NCI-H1092 treated with DMSO at 0.1 percent for 48 hours (cell line): Measurements from ENCODE around the gene GOLPH3.
A peak's percentile ranks its signal among the peaks of the same experiment; 100 is the strongest.
"Not testable (repeated sequence)": the region's sequence is repeated elsewhere in the genome, so short reads cannot be mapped to it uniquely, and the experiment has no call there.

Experiments
- DNase-seq: peaks from one replicate; lab custom pipeline; 2025; lab: John Stamatoyannopoulos, UW

GOLPH3 gene

DNA sequence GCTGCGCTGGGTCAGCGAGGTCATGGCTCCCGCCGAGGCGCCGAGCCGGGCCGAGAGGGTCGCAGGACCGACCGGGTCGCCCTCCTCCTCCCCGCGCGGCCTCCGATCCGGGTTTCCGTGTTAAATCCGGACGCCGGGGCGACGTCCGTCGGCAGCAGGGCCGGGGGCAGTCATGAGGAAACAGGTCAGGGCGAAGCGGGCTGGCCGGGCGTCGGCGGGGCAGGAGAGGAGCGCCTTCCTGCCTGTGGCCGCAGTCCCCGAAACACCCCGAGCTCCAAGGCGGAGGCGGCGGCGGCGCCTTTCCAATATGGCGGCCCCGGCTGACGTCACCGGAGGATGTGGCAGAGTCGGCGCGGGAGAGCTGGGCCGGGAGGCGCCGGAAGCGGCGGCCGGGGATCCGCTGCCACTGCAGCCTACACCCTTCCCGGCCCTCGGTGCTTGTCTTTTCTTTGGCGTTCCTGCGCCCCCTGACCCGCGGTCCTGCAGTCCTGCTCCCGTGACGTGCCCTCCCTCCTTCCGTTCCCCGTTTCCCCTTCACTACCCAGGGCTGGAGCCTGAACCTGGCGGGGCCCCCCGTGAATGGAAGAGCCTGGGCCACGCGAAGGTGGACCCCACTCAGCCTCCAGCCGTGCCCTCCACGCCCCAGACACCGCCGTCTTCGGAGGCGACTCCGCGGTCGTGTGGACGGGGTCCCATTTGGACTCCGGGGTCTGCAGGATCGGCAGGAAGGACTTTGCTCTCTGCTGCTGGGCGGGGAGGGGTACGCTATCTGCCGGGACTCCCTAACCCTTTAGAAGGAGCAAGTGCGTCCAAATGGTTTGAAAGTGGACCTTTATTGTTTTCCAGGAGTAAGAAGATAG is at the start of gene GOLPH3:
TSS of gene GOLPH3 (minus strand) at position 309 of the 860 bp plus-strand sequence. CDS start at position 24, 285 bp downstream.
- peak; percentile 85 for DNase-seq

DNA sequence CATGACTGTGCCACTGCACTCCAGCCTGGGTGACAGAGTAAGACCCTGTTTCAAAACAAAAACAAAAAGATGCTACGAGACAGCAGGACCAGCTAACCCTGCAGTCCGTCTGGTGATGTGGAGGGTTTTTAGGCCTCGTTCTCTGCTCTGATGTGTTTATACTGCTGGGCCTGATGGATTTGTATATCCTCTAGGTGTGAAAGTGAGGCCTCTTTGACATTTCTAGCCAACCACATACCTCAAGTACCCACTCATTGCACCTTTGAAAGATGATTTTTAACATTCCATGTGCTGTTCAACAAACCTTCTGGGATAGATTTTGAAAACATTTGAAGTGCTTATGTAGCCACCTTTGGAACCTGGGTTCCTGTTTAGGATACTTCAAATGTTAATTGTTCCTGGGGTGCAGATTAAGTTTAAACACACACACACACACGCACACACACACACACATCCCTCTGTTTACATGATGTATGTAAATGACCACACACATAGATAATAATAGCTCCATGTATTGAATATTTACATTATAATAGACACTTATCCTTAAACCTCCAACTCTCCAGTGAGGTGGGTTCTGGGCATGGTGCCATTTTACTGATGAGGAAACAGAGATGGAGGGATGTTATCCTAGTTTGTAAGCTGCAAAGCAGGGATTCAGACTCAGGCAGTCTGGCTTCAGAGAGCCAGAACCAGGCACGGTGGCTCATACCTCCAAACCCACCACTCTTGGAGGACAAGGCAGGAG is 48.8 kb upstream of the GOLPH3 start:
- no peak for DNase-seq

DNA sequence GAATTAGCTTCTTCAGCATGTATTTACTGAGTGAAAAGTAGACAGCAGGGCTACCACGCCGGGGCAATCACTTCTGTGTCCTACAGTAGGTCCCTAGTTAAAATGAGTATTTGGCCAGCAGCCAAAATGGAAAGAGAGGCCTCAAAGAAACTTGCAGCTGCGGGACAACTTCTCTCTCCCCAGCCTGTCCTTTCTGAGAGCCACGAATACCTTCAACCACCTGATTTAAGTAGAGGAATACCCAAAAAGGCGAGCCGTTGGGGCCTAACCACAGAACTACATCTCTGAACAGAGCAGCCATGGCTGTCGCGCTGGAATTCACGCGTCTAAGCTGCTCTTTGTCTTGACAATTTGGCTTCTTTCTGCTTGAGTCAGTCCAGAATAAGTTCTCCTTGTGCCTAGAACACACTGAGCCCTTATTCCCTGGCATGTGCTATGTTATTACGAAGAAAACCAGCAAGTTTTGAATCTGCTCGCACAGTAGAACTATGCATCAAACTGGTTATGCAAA is 43.8 kb upstream of the GOLPH3 start:
- DNase-seq, result no peak

DNA sequence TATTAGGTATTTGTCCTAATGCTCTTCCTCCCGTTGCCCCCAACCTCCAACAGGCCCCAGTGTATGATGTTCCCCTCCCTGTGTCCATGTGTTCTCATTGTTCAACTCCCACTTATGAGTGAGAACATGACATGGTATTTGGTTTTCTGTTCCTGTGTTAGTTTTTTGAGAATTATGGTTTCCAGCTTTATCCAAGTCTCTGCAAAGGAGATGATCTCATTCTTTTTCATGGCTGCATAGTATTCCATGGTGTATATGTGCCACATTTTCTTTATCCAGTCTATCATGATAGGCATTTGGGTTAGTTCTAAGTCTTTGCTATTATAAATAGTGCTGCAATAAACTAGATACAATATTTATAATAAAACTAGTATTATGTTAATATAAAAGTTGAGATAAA is 40.2 kb upstream of the GOLPH3 start:
- not testable (repeated sequence) for DNase-seq

DNA sequence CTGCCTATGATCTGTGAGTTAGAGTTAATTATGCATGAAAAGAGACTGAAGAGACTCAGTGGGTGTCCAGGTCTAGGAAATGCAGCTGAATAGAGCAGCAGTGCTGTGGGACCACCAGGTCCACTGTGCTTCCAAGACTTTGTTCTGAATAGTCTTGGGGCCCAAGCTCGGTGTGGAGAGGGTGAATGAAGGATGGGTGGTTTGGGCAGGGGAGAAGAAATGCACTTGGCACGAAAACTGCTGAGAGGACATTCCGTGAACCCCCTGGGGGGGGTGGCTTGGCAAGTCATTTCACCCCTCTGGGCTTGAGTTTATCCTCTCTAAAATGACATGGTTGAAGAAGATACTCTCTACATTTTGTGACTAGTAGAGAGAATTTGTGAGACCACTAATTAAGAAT is 36.0 kb upstream of the GOLPH3 start:
- no peak for DNase-seq

DNA sequence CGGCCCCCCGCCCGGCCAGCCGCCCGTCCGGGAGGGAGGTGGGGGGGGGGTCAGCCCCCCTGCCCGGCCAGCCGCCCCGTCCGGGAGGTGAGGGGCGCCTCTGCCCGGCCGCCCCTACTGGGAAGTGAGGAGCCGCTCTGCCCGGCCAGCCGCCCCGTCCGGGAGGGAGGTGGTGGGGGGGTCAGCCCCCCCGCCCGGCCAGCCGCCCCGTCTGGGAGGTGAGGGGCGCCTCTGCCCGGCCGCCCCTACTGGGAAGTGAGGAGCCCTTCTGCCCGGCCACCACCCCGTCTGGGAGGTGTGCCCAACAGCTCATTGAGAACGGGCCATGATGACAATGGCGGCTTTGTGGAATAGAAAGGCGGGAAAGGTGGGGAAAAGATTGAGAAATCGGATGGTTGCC is 34.7 kb upstream of the GOLPH3 start:
- not testable (repeated sequence) for DNase-seq

DNA sequence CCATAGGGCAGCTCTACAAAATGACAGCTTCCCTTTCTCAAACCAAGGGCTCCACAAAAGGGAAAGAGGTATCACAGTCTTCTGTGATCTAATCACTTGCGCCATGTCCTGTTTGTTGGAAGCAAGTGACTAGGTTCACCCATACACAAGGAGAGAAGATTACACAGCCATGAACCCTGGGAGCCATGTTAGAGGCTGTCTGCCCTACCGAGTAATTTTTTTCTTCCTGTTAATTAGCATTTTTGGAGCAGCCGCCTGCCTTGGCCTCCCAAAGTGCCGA is 33.2 kb upstream of the GOLPH3 start:
- DNase-seq, result no peak

DNA sequence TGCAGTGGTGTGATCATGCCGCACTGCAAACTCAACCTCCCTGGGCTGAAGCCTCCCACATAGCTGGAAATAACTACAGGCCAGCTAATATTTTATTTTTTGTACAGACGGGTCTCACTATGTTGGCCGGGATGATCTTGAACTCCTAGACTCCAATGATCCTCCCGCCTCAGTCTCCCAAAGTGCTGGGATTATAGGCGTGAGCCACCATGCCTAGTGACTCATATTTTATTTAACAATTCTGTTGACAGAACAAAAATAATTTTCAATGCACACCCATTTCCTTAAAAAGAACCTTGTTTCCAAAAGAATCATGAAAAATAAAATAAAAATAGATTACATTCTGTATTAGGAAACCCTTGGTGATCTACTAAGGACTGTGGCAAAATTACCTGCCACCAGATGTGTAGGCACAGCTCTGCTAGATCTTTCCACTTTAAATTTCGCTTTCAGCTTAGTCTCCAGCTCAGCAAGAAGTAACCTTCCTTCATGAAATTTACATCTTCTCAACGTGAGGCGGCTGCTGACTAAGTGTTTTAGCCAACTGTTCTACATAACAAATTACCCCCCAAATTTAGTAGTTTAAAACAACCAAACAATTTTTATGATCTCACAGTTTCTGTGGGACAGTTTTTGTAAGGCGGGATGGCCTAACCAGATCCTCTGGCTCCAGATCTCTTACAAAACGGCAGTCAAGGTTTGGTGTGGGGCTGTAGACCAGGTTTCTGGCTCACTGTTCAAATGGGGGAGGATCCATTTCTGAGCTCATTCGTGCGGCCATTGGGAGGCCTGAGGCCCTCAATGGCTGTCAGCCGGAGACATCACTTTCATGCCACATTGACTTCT is 32.6 kb upstream of the GOLPH3 start:
- no peak for DNase-seq

DNA sequence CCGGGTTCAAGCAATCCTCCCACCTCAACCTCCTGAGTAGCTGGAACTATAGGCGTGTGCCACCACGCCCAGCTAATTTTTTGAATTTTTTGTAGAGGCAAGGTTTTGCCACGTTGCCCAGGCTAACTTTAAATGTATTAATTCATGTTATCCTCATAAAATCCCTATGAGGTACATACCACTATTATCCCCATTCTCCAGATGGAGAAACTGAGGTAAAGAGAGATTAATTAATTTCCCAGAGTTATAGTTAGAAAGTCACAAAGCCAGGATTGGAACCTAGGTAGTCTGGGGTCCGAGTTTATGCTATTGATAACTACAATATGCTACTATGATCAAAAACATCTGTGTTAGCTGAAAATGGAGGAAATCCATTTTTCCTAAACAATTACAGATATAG is 31.9 kb upstream of the GOLPH3 start:
- DNase-seq, result no peak

DNA sequence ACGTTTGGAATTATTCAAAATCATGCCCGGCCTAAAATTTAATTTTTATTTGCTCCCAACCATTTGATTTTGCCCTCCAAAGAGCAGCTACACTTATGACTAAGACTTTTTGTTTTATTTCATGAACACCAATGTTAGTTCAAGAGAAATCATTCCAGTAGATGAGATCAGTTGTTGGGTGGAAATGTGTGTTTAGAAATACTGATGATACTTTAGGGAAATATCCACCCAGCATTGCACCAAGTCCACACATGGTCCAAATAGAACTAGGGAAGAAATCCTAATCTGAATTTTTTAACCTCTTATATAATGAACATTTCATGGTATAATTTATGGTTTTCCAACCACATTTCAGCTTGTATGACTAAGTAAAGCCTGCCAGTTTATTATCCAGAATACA is 28.3 kb upstream of the GOLPH3 start:
- no peak for DNase-seq

DNA sequence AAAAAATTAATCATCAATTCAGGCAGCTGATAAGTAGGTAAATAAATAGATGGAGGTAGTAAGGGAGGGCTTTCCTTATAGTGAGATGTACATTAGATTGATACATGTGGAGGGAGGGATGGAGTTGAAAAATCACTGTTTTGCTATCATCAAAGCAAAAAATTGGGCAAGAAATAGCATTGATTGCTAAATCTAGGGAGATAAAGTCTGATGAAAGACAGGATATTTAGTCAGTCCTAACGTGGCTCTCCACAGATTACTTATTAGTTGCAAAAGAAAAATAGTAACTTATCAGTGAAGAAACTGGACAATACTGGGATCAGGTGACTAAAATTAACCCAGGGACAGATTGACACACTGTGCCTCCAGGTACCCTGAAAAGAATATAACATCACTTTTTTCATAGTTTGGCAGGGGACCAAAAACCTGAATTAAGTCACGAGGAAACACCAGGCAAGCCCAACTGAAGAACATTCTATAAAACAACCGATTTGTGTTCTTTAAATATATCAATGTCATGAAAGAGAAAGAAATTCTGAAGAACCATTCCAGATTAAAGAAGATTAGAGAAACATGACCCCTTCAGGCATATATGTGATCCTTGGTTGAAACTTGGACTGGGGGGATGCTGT is 27.1 kb upstream of the GOLPH3 start:
- no peak for DNase-seq

DNA sequence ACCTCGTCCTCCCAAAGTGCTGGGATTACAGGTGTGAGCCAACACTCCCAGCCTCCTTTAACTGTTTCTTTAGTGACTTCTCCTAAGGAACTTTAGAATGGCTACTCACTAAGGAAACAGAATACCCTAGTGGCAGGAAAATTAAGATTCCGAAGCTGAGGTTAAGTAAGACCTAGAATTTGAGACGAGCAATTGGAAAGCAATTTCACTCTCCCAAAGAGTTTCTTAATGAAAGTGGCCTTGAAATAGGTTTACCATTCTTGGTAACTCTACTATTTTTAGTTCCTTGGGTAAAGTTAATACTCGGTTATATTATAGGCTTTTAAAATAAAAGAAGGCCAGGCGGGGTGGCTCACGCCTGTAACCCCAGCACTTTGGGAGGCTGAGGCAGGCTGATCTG is 22.9 kb upstream of the GOLPH3 start:
- no peak for DNase-seq

DNA sequence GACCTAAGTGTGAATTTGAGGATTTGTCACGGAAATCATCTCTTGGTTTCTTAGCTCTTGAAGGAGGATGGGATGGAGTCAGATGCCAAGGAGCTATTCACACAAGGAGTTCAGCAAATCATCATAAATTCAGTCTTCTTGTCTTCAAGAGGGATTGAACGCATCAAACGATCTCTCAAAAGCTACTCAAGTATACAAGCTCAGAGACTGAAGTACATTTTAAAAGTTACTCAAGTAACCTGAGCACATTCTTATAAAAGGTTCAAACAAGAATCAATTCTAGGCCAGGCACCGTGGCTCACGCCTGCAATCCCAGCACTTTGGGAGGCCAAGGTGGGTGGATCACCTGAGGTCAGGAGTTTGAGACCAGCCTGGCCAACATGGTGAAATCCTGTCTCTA is 21.1 kb upstream of the GOLPH3 start:
- no peak for DNase-seq

DNA sequence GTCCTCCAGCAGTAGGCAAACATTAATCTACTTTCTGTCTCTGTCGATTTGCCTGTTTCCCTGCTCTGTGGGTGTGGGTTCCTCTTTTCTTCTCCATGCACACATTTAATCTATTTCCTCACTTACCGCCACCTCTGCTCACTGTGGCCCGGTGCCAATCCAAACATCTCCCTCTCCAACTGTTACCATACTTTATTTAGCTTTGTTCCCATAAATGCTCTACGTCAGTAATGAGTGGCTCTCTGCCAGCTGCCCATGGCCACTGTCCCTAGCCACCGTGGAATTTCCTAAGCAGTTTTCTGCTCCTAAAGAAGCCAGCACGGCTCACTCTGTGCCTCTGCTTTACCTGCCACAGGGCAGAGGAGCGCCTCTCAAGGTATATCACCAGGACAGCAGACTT is 19.5 kb upstream of the GOLPH3 start:
- peak; percentile 98 for DNase-seq

DNA sequence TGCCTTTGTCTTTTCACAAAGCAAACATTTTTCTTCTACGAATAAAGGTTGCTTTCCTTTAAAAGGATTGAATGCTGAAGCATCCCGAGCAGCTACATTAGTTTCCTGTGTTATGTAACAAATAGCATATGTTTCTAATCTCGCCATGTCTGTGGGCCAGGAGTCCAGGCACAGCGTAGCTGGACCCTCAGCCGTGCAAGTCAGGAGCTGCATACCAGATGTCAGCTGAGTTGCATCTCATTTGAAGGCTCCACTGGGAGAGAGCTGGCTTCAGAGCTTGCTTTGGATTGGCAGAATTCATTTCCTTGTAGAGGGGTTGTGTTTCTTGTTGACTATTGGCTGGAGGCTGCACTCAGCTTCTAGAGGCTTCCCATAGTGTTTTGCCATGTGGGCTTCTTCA is 16.0 kb upstream of the GOLPH3 start:
- DNase-seq, result no peak

DNA sequence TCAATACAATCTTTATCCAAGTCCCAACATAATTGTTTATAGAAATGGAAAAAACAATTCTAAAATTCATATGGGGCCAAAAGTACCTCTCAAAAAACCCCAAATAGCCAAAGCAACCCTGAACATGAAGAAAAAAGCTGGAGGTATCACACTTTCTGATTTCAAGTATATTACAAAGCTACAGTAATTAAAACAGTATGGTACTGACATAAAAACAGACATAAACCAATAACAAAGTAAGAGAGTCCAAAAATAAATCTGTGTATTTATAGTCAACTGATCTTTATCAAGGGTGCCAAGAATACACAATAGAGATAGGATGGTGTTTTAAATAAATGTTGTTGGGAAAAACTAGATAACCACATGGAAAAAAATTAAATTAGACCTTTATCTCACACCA is 13.6 kb upstream of the GOLPH3 start:
- no peak for DNase-seq

DNA sequence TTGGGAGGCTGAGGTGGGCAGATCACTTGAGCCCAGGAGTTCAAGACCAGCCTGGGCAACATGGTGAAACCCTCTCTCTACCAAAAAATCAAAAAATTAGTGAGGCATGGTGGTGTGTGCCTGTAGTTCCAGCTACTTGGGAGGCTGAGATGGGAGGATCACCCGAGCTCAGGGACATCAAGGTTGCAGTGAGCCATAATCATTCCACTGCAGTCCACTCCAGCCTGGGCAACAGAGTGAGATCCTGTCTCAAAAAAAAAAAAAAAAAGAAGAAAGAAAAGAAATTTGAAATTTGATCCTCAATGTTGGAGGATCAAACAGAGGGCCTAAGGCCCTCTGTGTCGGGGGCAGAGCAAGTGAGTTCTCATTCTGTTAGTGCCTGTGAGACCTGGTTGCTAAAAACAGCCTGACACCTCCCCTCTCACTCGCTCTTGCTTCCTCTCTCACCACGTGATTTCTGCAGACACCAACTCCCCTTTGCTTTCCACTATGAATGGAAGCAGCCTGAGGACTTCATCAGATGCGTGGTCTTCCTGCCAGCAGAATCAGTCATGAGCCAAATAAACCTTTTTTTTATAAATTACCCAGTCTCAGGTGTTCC is 8.4 kb upstream of the GOLPH3 start:
- no peak for DNase-seq

DNA sequence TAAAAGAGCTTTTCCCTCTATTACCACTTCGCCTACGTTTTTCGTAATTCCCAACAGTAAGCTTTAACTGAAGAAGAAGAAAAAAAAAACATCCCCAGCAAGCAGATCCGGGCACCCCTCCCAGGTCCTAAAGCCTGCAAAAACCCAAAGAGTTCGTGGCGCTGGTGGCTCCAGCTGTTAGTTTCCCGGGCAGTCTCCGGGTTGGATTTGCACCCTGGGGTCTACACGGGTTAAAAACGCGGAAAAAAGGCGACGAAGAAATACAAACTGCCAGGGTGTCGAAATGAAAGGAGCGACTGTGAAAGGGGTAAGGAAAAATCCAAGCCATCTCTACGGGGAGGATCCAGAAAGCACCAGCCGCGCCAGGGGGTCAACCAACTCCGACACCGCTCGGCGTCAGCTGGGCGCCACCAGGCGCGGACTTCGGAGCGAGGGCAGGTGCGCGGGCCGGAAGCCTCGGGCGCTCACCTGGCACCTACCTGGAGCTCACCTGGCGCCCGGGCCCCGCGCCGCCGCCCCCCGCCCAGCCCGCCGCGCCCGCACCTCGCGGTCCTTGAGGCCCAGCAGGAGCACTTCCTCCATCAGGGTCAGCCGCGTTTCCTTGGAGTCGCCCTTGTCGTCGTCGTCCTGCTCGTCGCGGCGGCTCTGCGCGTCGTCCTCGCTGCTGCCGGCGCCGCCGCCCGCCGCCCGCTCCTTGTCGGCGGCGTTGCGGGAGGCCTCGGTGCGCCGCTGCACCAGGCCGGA is 680 bp downstream of the GOLPH3 start:
- DNase-seq, result peak; percentile 47

DNA sequence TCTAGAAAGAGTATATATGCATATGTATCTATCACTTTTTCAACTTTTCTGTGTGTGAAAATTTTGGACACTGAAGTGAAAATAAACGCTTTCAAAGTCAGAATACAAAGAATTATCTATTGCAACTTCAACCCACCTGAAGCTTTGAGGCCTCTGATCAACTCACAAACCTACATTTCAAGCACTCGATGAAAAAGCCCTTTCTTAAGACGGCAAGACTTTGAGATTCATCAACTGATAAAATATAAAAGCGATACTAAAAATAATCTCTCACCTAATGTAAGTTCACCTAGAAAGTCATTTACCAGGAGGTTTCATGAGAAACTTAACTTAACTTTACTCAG is 1.2 kb downstream of the GOLPH3 start:
- DNase-seq, result no peak

DNA sequence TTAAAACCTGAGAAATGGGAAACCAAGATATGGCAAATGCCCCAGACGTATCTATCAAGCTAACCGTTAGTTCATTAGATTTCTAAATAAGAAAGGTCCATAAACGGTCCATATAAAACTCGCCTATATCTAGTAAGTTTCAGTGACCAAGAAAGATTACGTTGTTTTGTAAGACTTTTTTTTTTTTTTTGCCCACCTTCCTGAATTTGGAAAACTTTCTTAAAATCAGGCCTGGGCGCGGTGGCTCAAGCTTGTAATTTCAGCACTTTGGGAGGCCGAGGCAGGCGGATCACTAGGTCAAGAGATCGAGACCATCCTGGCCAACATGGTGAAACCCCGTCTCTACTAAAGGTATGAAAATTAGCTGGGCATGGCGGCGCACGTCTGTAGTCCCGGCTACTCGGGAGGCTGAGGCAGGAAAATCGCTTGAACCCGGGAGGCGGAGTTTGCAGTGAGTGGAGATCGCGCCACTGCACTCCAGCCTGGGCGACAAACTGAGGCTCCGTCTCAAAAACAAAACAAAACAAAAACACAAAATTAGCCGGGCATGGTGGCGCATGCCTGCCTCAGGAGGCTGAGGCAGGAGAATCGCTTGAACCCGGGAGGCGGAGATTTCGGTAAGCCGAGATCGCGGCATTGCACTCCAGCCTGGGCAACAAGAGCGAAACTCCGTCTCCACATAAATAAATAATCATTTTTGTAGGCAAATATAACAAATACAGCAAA is 1.8 kb downstream of the GOLPH3 start:
- not testable (repeated sequence) for DNase-seq
